B cell (primary cell): ENCODE results near the gene MAP2K7. TPM values are rescaled to one million over a fixed set of nuclear protein-coding genes. Genes with fewer than 3 reads are reported as not detected.

ENCODE experiments used
- ATAC-seq: fragments of 200-7000 bp; cut with Tn5 transposase; one replicate; pipeline ENCODE4 v1.10.0; 2021; ENCODE audit warnings: low read depth, mild to moderate bottlenecking, moderate number of reproducible peaks, moderate library complexity
- CTCF ChIA-PET: fragments of 350-600 bp; sonication (Branson Sonifier 250); formaldehyde crosslinking; loops from one replicate; lab custom pipeline; 2021; ENCODE audit warnings: antibody characterized with exemption, inconsistent platforms; lab: Charles Lee
- POLR2A ChIA-PET: fragments of 350-600 bp; sonication (Branson Sonifier 250); formaldehyde crosslinking; loops from one replicate; lab custom pipeline; 2021; ENCODE audit warnings: antibody characterized with exemption; lab: Charles Lee
- DNase-seq: peaks from one replicate; pipeline ENCODE4 v3.0.0; 2013
- H2AFZ ChIP-seq: 2 replicates; pipeline ENCODE4 v1.6.1; 2012; ENCODE audit warnings: mild to moderate bottlenecking, low read depth, low read length; ENCODE audit not compliant: insufficient read depth, poor library complexity, severe bottlenecking
- H3K27ac ChIP-seq, 2 donors: 1 replicate in 1 of 2; 2 replicates in 1 of 2; pipeline ENCODE4 v1.5.1; 2012 to 2013; ENCODE audit warnings: low read length in 2 of 2, mild to moderate bottlenecking in 2 of 2, moderate library complexity in 1 of 2
- H3K27me3 ChIP-seq, 4 experiments: fragments of 200-600 bp in 1 of 4; sonication (generic) in 1 of 4; replicated peaks in 1 of 4; 1 replicate in 2 of 4; 2 replicates in 2 of 4; pipeline versions ENCODE4 v1.6.1 to v1.7.0; 2013 to 2016; ENCODE audit warnings: low read length in 3 of 4, mild to moderate bottlenecking in 2 of 4, mixed read lengths in 1 of 4, moderate library complexity in 1 of 4; ENCODE audit not compliant: insufficient read depth in 4 of 4, control insufficient read depth in 3 of 4; ENCODE audit errors: control extremely low read depth in 1 of 4
- H3K36me3 ChIP-seq, 2 experiments: replicated peaks in 1 of 2; 1 replicate in 1 of 2; 2 replicates in 1 of 2; pipeline versions ENCODE4 v1.6.1 to v1.7.1; 2013; ENCODE audit warnings: low read length in 1 of 2; ENCODE audit not compliant: insufficient read depth in 2 of 2, control insufficient read depth in 1 of 2; ENCODE audit errors: control extremely low read depth in 1 of 2, extremely low read depth in 1 of 2
- H3K4me1 ChIP-seq, 2 donors: fragments of 200-600 bp in 1 of 2; sonication (generic) in 1 of 2; 1 replicate in 1 of 2; 2 replicates in 1 of 2; pipeline versions ENCODE4 v1.5.1 to v1.6.1; 2013 to 2017; ENCODE audit warnings: low read length in 2 of 2; ENCODE audit not compliant: control insufficient read depth in 2 of 2, insufficient read depth in 2 of 2
- H3K4me2 ChIP-seq: replicated peaks from 2 replicates; pipeline ENCODE3; 2012; ENCODE audit warnings: mild to moderate bottlenecking, low read depth, low read length; ENCODE audit not compliant: poor library complexity, severe bottlenecking
- H3K4me3 ChIP-seq, 5 experiments: fragments of 200-600 bp in 1 of 5; sonication (generic) in 1 of 5; 1 replicate in 3 of 5; 2 replicates in 2 of 5; pipeline versions ENCODE4 v1.5.1 to v1.7.0; 2011 to 2016; ENCODE audit warnings: low read length in 4 of 5, mild to moderate bottlenecking in 4 of 5, low read depth in 2 of 5, control low read depth in 1 of 5, moderate library complexity in 1 of 5; ENCODE audit not compliant: insufficient read depth in 1 of 5; ENCODE audit errors: control extremely low read depth in 1 of 5, extremely low read depth in 1 of 5
- H3K79me2 ChIP-seq: fragments of 200-600 bp; sonication (generic); one replicate; pipeline ENCODE4 v1.6.0; 2016; ENCODE audit warnings: low read length; ENCODE audit not compliant: control insufficient read depth, insufficient read depth
- H3K9ac ChIP-seq: fragments of 200-600 bp; sonication (generic); 2 replicates; pipeline ENCODE4 v1.6.1; 2017; ENCODE audit warnings: mild to moderate bottlenecking, low read length, moderate library complexity
- H3K9me3 ChIP-seq, 3 donors: one replicate each; pipeline versions ENCODE4 v1.6.1 to v1.7.1; 2013; ENCODE audit warnings: low read length in 2 of 3; ENCODE audit not compliant: control insufficient read depth in 2 of 3, insufficient read depth in 1 of 3; ENCODE audit errors: control extremely low read depth in 1 of 3
- H4K20me1 ChIP-seq: 2 replicates; pipeline ENCODE4 v1.6.0; 2012; ENCODE audit warnings: mild to moderate bottlenecking, low read length; ENCODE audit not compliant: insufficient read depth, control insufficient read depth, poor library complexity, severe bottlenecking
- H3K27ac Mint-ChIP-seq: one replicate; pipeline ENCODE4 v1.8.0; 2021; ENCODE audit warnings: mixed read lengths
- H3K27me3 Mint-ChIP-seq: one replicate; pipeline ENCODE4 v1.8.0; 2021; ENCODE audit warnings: mixed read lengths
- H3K4me1 Mint-ChIP-seq: one replicate; pipeline ENCODE4 v1.8.0; 2021; ENCODE audit warnings: mixed read lengths
- H3K4me3 Mint-ChIP-seq: one replicate; pipeline ENCODE4 v1.8.0; 2021; ENCODE audit warnings: mixed read lengths
- H3K9me3 Mint-ChIP-seq: one replicate; pipeline ENCODE4 v1.8.0; 2022; ENCODE audit warnings: mixed read lengths; ENCODE audit not compliant: insufficient read depth
- CTCF ChIP-seq: fragments of 200-600 bp; IDR thresholded peaks from one replicate; pipeline ENCODE4 v1.8.0; 2022; ENCODE audit warnings: antibody characterized with exemption, mild to moderate bottlenecking
- EZH2 ChIP-seq: IDR thresholded peaks from 2 replicates; pipeline ENCODE4 v1.6.1; 2012; ENCODE audit warnings: borderline replicate concordance, low read depth, mild to moderate bottlenecking, moderate library complexity, low read length; ENCODE audit not compliant: insufficient read depth, poor library complexity, severe bottlenecking
- WGBS: methylation state at CpG from one replicate; pipeline ENCODE4 v1.1.5; 2013; ENCODE audit warnings: missing lambda C conversion rate; ENCODE audit not compliant: insufficient coverage; 5-methylcytosine and 5-hydroxymethylcytosine counted together
- intact Hi-C: fragments of 100-400 bp; cut with micrococcal nuclease; formaldehyde crosslinking; loops from one replicate; pipeline ENCODE4 v1.10.0; 2022
- polyA plus RNA-seq: library from polyadenylated mRNA; depleted of rRNA; stranded (reverse); fragments of >200 nt; gene quantifications from 2 replicates; pipeline ENCODE4 v1.2.3, GENCODE V29; 2012
- total RNA-seq, 2 donors: library from RNA; stranded (reverse); fragments of 120-200 nt in 1 of 2; gene quantifications; 1 replicate in 1 of 2; 2 replicates in 1 of 2; pipeline versions ENCODE4 v1.2.3 to v1.2.4, GENCODE V29; 2013 to 2022

The MAP2K7 gene
- total and polyA plus RNA-seq, 2 donors (not counting 1 experiment from before 2014, with no cell fraction given) = 56.0 to 71.9 TPM

DNA sequence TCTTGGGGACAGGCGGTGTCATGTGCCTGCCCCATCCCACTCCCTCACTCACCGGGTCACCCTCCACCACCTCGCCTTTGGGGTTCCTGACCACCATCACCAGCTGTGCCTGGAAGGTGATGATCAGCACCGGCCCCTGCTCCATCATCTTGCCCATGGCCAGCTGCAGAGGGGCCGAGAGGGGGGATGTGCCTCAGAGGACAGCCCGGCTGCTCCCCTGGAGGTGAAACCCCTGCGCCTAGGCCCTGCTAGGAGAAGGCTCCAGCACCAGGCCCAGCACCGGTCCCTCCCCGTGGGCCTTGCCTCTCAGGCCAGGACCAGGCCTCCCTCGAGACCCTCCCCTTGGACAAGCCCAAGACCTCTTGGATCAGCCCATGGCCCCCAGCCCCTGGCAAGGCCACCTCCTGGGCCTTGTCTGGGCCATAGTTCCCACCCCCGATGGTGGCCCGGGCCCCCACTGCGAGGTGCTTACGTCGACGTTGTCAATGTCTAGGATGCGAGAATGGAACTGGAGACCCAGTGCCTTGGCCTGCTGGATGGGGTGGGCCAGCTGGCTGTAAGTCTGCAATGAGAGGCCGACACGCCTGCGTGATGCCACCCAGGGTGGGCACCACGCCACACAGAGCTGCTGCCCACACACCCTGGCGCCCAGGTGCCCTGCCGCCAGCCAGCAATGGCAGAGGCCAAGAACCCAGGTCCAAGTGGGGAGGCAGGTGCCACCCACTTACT is 24.1 kb downstream of the MAP2K7 start:
- intact Hi-C loops = no loop called here

More for the DNA sequence above, 24.1 kb downstream of the MAP2K7 start:
- no peak for ATAC-seq
- Histone ChIP-seq H3K4me3 (no peak overlapping the region), H4K20me1 (peaks cover 24% of the 10 kb centered on the region), H3K79me2 (peaks cover 5% of the 10 kb centered on the region), H3K9me3 (no peaks in the 10 kb centered on the region), H3K27ac (no peak overlapping the region), H3K4me2 (no peak overlapping the region), H3K4me1 (peaks cover 10 to 12% of the 10 kb centered on the region in 2 donors), H2AFZ (no peak overlapping the region), H3K36me3 (peaks cover 2 to 28% of the 10 kb centered on the region in 2 experiments), H3K27me3 (no peaks in the 10 kb centered on the region), H3K9ac (no peak overlapping the region)
- TF ChIP-seq EZH2 = no peak
- no peak for TF ChIP-seq CTCF
- WGBS = 95% methylated on average over 23 of the region's 23 CpGs
- no peaks in the 10 kb centered on the region for H3K9me3 Mint-ChIP-seq
- DNase-seq = no peak
- H3K27ac Mint-ChIP-seq = no peak overlapping the region
- ChIA-PET POLR2A (interaction anchor here (0.6 to 1.0 kb wide), 2 partner anchors 62 to 462 kb away, joined by 3 read pairs; partner anchors contain the start of gene RAB11B), CTCF (interaction anchor here (1.2 to 1.8 kb wide), 5 partner anchors 10 to 272 kb away, joined by 3 to 9 read pairs (median 3); no protein-coding TSS in a partner anchor)
- H3K4me3 Mint-ChIP-seq = peak overlapping the region; percentile 34
- H3K4me1 Mint-ChIP-seq = peaks cover 15% of the 10 kb centered on the region
- H3K27me3 Mint-ChIP-seq = no peaks in the 10 kb centered on the region
